HepG2 (cell line): ENCODE results near the gene CD274.

Experiments
- CEBPB ChIP-seq: IDR thresholded peaks from 2 replicates; pipeline ENCODE4 v1.6.1; 2011; ENCODE audit warnings: low read depth, low read length, improper control_type of control experiment, borderline replicate concordance
- MAFK ChIP-seq, 2 experiments: IDR thresholded peaks in 1 of 2; conservative IDR thresholded peaks in 1 of 2; 2 replicates each; pipeline ENCODE4 v1.6.1; 2011; ENCODE audit warnings: improper control_type of control experiment in 2 of 2, low read length in 2 of 2
- TF ChIP-seq, protein P1 (sequence below): sonication (generic); formaldehyde crosslinking; IDR thresholded peaks from 2 replicates; pipeline ENCODE4 v1.4.0; 2020; ENCODE audit warnings: mild to moderate bottlenecking, missing genetic modification reagents

DNA sequence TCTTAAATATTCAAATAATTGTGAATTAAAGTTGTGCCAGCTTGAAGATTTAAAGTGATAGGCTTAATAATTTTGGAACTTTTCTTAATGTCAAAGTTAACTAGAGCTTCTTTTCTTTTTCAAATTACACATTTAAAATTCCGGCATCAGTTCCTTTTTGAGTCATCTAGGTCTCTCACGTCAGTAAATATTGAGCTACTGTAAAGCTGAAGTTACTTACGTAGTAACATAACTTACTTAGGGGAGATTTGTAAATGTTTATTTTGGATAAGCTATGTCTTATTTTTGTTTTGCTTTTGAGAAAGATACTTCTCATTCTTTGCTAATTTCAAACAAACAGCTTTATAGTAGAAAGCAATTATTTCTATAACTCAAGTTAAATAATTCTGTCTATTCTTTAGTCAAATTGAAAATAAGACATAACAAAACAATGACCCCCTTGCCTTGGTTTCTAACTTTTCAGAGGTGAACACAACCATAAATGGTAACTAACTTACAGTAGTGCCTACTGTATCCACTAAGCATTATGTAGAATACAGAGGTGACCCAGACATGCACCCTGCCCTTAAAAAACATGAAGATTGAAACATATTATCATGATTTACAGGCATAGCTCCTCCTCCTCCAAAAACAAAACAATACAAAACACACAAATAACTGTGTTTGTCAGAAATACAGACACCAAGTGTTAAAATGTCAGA is 29.8 kb downstream of the CD274 start:
- TF ChIP-seq CEBPB, result no peak
- TF ChIP-seq, protein P1, sequence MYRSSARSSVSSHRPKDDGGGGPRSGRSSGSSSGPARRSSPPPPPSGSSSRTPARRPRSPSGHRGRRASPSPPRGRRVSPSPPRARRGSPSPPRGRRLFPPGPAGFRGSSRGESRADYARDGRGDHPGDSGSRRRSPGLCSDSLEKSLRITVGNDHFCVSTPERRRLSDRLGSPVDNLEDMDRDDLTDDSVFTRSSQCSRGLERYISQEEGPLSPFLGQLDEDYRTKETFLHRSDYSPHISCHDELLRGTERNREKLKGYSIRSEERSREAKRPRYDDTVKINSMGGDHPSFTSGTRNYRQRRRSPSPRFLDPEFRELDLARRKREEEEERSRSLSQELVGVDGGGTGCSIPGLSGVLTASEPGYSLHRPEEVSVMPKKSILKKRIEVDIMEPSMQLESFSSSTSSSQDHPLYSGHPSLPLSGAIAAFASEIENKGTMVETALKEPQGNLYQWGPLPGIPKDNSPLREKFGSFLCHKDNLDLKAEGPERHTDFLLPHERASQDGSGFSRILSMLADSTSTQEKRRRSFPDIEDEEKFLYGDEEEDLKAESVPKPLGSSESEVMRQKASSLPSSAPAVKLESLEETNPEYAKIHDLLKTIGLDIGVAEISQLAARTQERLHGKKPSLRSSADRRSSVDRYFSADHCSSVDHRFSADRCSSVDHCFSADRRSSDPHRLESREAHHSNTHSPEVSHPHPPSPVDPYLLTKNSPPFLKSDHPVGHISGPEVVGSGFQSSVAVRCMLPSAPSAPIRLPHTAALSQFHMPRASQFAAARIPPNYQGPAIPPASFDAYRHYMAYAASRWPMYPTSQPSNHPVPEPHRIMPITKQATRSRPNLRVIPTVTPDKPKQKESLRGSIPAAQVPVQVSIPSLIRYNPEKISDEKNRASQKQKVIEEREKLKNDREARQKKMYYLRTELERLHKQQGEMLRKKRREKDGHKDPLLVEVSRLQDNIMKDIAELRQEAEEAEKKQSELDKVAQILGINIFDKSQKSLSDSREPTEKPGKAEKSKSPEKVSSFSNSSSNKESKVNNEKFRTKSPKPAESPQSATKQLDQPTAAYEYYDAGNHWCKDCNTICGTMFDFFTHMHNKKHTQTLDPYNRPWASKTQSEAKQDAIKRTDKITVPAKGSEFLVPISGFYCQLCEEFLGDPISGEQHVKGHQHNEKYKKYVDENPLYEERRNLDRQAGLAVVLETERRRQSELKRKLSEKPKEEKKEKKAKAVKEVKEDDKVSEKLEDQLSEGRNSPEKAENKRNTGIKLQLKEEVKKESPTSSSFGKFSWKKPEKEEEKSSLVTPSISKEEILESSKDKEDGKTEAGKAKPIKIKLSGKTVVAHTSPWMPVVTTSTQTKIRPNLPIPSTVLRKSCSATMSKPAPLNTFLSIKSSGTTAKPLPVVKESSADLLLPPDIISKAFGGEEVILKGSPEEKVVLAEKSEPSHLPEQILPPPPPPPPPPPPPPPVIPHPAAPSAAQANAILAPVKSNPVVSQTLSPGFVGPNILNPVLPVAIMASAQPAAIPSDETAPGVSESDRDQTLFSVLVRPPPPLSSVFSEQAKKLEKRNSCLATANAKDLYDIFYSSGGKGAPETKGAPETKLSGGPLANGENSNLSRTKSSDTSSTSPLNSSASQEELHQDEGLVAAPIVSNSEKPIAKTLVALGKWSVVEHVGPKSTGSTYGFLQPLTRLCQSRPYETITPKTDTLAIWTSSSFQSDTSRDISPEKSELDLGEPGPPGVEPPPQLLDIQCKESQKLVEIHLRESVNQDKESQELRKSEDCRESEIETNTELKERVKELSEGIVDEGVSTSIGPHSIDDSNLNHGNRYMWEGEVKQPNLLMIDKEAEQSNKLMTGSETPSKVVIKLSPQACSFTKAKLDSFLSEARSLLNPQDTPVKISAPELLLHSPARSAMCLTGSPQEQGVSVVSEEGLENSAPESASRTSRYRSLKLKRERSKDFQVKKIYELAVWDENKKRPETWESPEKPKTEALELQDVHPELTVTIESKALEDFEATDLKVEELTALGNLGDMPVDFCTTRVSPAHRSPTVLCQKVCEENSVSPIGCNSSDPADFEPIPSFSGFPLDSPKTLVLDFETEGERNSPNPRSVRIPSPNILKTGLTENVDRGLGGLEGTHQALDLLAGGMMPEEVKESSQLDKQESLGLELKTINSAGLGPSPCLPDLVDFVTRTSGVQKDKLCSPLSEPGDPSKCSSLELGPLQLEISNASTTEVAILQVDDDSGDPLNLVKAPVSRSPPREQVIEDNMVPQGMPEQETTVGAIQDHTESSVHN (CRISPR knock-in tag), result no peak
- no peak for TF ChIP-seq MAFK (conservative IDR thresholded peaks at IDR 0.05 in 1 of 2, IDR thresholded peaks at IDR 0.05 in 1 of 2; ENCODE audit: low read length in 2 of 2)
